GM21515 (cell line): ENCODE data around the gene CACNA2D2.

Experiments
- ATAC-seq: cut with Tn5 transposase; IDR thresholded peaks from one replicate; pipeline ENCODE4 v1.9.1; 2021; ENCODE audit not compliant: unreplicated experiment

Gene CACNA2D2

GRCh38 chr3:50319181-50319893 lies 184.1 kb downstream of the CACNA2D2 start:
- no peak for ATAC-seq

- no peak for ATAC-seq
Measured at GRCh38 chr3:50318615-50319014, 184.8 kb downstream of the CACNA2D2 start.

- ATAC-seq = no peak
Measured at GRCh38 chr3:50318163-50318562, 185.3 kb downstream of the CACNA2D2 start.

GRCh38 chr3:50317300-50317699 lies 186.1 kb downstream of the CACNA2D2 start:
- ATAC-seq = no peak

GRCh38 chr3:50316657-50317242 lies 186.7 kb downstream of the CACNA2D2 start:
- no peak for ATAC-seq

GRCh38 chr3:50314816-50315215 lies 188.6 kb downstream of the CACNA2D2 start:
- no peak for ATAC-seq

- ATAC-seq = no peak
Measured at GRCh38 chr3:50314342-50314741, 189.1 kb downstream of the CACNA2D2 start.
